ENCODE measurements around the gene MYOZ3. TPM values are rescaled to one million over a fixed set of nuclear protein-coding genes. Genes with fewer than 3 reads are reported as not detected.

MYOZ3 gene
- total RNA-seq, 3 donors from 2014 or later: under 0.01 to 0.33 (median 0.15) TPM

- Histone ChIP-seq H3K9me3 (no peaks in the 10 kb centered on the region), H3K36me3 (no peaks in the 10 kb centered on the region), H3K4me1 (peaks cover 21 to 34% of the 10 kb centered on the region in 2 donors), H3K27me3 (no peaks in the 10 kb centered on the region), H3K27ac (peak overlapping the region; percentile 81 to 97), H3K4me3 (no peak overlapping the region)
- no peak for DNase-seq (ENCODE audit: low spot score in 2 of 2)
- no peak for TF ChIP-seq POLR2AphosphoS5 (IDR thresholded peaks at IDR 0.05)
- TF ChIP-seq POLR2A (IDR thresholded peaks at IDR 0.05): no peak
- TF ChIP-seq CTCF (IDR thresholded peaks at IDR 0.05): no peak
- intact Hi-C loops (cut with DNase I; ENCODE audit: low total_unique reads): loop anchor here (5.0 kb wide), 1 partner anchor 562 kb away; no protein-coding TSS in a partner anchor
These were observed 21.7 kb upstream of the MYOZ3 start for GRCh38 chr5:150639377-150639692.

GRCh38 chr5:150639751-150640150 lies 21.3 kb upstream of the MYOZ3 start:
- DNase-seq (ENCODE audit: low spot score in 2 of 2): no peak
- no peaks in the 10 kb centered on the region for H3K36me3 ChIP-seq
- H3K27ac ChIP-seq: peak overlapping the region; percentile 81 to 97

GRCh38 chr5:150640311-150641005 lies 20.6 kb upstream of the MYOZ3 start, which contains the start of gene SYNPO:
SYNPO (plus strand) TSS chr5:150640660; CDS start chr5:150648276, 7,616 bp downstream.
- Histone ChIP-seq H3K4me1 (peaks cover 21 to 38% of the 10 kb centered on the region in 2 donors), H3K27me3 (no peaks in the 10 kb centered on the region), H3K4me3 (peak within 1 kb of the TSS; percentile 1 to 50 (median 17)), H3K9me3 (no peaks in the 10 kb centered on the region), H3K27ac (peak within 1 kb of the TSS; percentile 81 to 97), H3K36me3 (no peaks in the 10 kb centered on the region)
- no peak for TF ChIP-seq POLR2A (IDR thresholded peaks at IDR 0.05)
- no peak for TF ChIP-seq CTCF (IDR thresholded peaks at IDR 0.05)
- TF ChIP-seq POLR2AphosphoS5 (IDR thresholded peaks at IDR 0.05): peak in 2 of 3 donors; percentile 17 to 26
- DNase-seq (ENCODE audit: low spot score in 2 of 2): no peak
- intact Hi-C loops (cut with DNase I; ENCODE audit: low total_unique reads): no loop called here

More at GRCh38 chr5:150639751-150640150, 21.3 kb upstream of the MYOZ3 start:
- intact Hi-C loops (cut with DNase I; ENCODE audit: low total_unique reads): loop anchor here (5.0 kb wide), 1 partner anchor 562 kb away; no protein-coding TSS in a partner anchor
- Histone ChIP-seq H3K4me1 (peaks cover 21 to 36% of the 10 kb centered on the region in 2 donors), H3K27me3 (no peaks in the 10 kb centered on the region), H3K9me3 (no peaks in the 10 kb centered on the region), H3K4me3 (no peak overlapping the region)
- TF ChIP-seq POLR2A (IDR thresholded peaks at IDR 0.05): no peak
- TF ChIP-seq POLR2AphosphoS5 (IDR thresholded peaks at IDR 0.05): no peak
- TF ChIP-seq CTCF (IDR thresholded peaks at IDR 0.05): no peak

- Histone ChIP-seq H3K36me3 (no peaks in the 10 kb centered on the region), H3K9me3 (no peaks in the 10 kb centered on the region), H3K4me1 (peaks cover 21 to 38% of the 10 kb centered on the region in 2 donors), H3K4me3 (peak overlapping the region; percentile 1 to 50 (median 17)), H3K27me3 (no peaks in the 10 kb centered on the region), H3K27ac (peak overlapping the region; percentile 81 to 97)
- TF ChIP-seq POLR2A (IDR thresholded peaks at IDR 0.05) (no peak), POLR2AphosphoS5 (IDR thresholded peaks at IDR 0.05) (no peak), CTCF (IDR thresholded peaks at IDR 0.05) (no peak)
- intact Hi-C loops (cut with DNase I; ENCODE audit: low total_unique reads): no loop called here
- no peak for DNase-seq (ENCODE audit: low spot score in 2 of 2)
These were observed 20.0 kb upstream of the MYOZ3 start for GRCh38 chr5:150641006-150641570.

Data from breast epithelium (tissue), 4 donors.